Liver (tissue), 9 donors: ENCODE data around the gene CDK19. TPM values are rescaled to one million over a fixed set of nuclear protein-coding genes. Genes with fewer than 3 reads are reported as not detected.

Experiments
- DNase-seq: peaks from one replicate; pipeline ENCODE4 v3.0.0-alpha.2; 2017; ENCODE audit warnings: low spot score
- H3K27ac ChIP-seq, 2 donors: one replicate each; pipeline ENCODE4 v1.7.0; 2013; ENCODE audit warnings: inconsistent platforms in 2 of 2, low read length in 2 of 2, control low read depth in 1 of 2, low read depth in 1 of 2, mild to moderate bottlenecking in 1 of 2
- H3K27me3 ChIP-seq, 4 donors: one replicate each; pipeline versions ENCODE4 v1.6.1 to v1.7.0; 2013; ENCODE audit warnings: low read length in 3 of 4, inconsistent platforms in 1 of 4, mild to moderate bottlenecking in 1 of 4, moderate library complexity in 1 of 4; ENCODE audit not compliant: control insufficient read depth in 4 of 4, insufficient read depth in 4 of 4
- H3K36me3 ChIP-seq, 4 donors: one replicate each; pipeline versions ENCODE4 v1.6.1 to v1.7.0; 2013; ENCODE audit warnings: low read length in 3 of 4, mild to moderate bottlenecking in 3 of 4, low read depth in 1 of 4, moderate library complexity in 1 of 4; ENCODE audit not compliant: control insufficient read depth in 4 of 4, insufficient read depth in 3 of 4
- H3K4me1 ChIP-seq, 4 donors: one replicate each; pipeline versions ENCODE4 v1.6.1 to v1.7.0; 2013; ENCODE audit warnings: low read length in 3 of 4, mild to moderate bottlenecking in 3 of 4, moderate library complexity in 1 of 4; ENCODE audit not compliant: control insufficient read depth in 4 of 4, insufficient read depth in 4 of 4
- H3K4me3 ChIP-seq, 3 donors: one replicate each; pipeline versions ENCODE4 v1.6.1 to v1.7.0; 2013; ENCODE audit warnings: low read length in 3 of 3, control low read depth in 1 of 3, low read depth in 1 of 3, mild to moderate bottlenecking in 1 of 3
- H3K9ac ChIP-seq, 2 donors: one replicate each; pipeline ENCODE4 v1.7.0; 2013; ENCODE audit warnings: low read length in 2 of 2, mild to moderate bottlenecking in 2 of 2, moderate library complexity in 2 of 2, control low read depth in 1 of 2, low read depth in 1 of 2
- H3K9me3 ChIP-seq, 4 donors: one replicate each; pipeline versions ENCODE4 v1.6.1 to v1.7.0; 2013; ENCODE audit warnings: low read length in 3 of 4; ENCODE audit not compliant: control insufficient read depth in 4 of 4
- EGR1 ChIP-seq, 2 donors: IDR thresholded peaks; 2 replicates each; pipeline ENCODE4 v1.6.1; 2016 to 2018; ENCODE audit warnings: antibody characterized with exemption in 2 of 2, low read depth in 2 of 2
- FOXA1 ChIP-seq: IDR thresholded peaks from 2 replicates; pipeline ENCODE4 v1.6.1; 2016; ENCODE audit warnings: antibody characterized with exemption
- FOXA2 ChIP-seq: IDR thresholded peaks from 2 replicates; pipeline ENCODE4 v1.6.1; 2016; ENCODE audit warnings: antibody characterized with exemption
- GABPA ChIP-seq, 2 donors: IDR thresholded peaks in 1 of 2; conservative IDR thresholded peaks in 1 of 2; 2 replicates each; pipeline ENCODE4 v1.6.1; 2016; ENCODE audit warnings: antibody characterized with exemption in 2 of 2, mild to moderate bottlenecking in 1 of 2, moderate library complexity in 1 of 2
- HNF4A ChIP-seq, 2 donors: conservative IDR thresholded peaks; 2 replicates each; pipeline ENCODE4 v1.6.1; 2016; ENCODE audit warnings: antibody characterized with exemption in 2 of 2, mild to moderate bottlenecking in 2 of 2
- HNF4G ChIP-seq: IDR thresholded peaks from 2 replicates; pipeline ENCODE4 v1.6.1; 2016; ENCODE audit warnings: antibody characterized with exemption
- JUND ChIP-seq, 2 donors: IDR thresholded peaks; 2 replicates each; pipeline ENCODE4 v1.6.1; 2016; ENCODE audit warnings: antibody characterized with exemption in 2 of 2
- NR2F2 ChIP-seq: IDR thresholded peaks from 2 replicates; pipeline ENCODE4 v1.6.1; 2016; ENCODE audit warnings: antibody characterized with exemption
- RAD21 ChIP-seq, 2 donors: IDR thresholded peaks; 2 replicates each; pipeline ENCODE4 v1.6.1; 2016; ENCODE audit warnings: antibody characterized with exemption in 2 of 2, mild to moderate bottlenecking in 2 of 2
- RXRA ChIP-seq, 2 donors: IDR thresholded peaks; 2 replicates each; pipeline ENCODE4 v1.6.1; 2017 to 2018; ENCODE audit warnings: antibody characterized with exemption in 2 of 2, mild to moderate bottlenecking in 1 of 2
- SP1 ChIP-seq: IDR thresholded peaks from 2 replicates; pipeline ENCODE4 v1.6.1; 2018; ENCODE audit warnings: antibody characterized with exemption, mild to moderate bottlenecking
- TAF1 ChIP-seq: conservative IDR thresholded peaks from 2 replicates; pipeline ENCODE4 v1.6.1; 2016; ENCODE audit warnings: antibody characterized with exemption, mild to moderate bottlenecking
- YY1 ChIP-seq: IDR thresholded peaks from 2 replicates; pipeline ENCODE4 v1.6.1; 2016; ENCODE audit warnings: antibody characterized with exemption, mild to moderate bottlenecking
- WGBS: extraction: QIAGEN DNeasy Blood & Tissue Kit; methylation state at CpG from one replicate; pipeline ENCODE4 v1.1.7; 2013; 5-methylcytosine and 5-hydroxymethylcytosine counted together
- polyA plus RNA-seq, 2 donors: library from polyadenylated mRNA; stranded (reverse) in 1 of 2; unstranded in 1 of 2; fragments of 200-250 nt in 1 of 2; fragments of >200 nt in 1 of 2; fragmentation: Nextera tagmentation in 1 of 2; extraction: Ambion mirVana in 1 of 2; gene quantifications; one replicate each; pipeline versions ENCODE4 v1.2.1 to v1.2.3, GENCODE V29; 2013 to 2015
- total RNA-seq, 2 donors: library from RNA; depleted of rRNA; stranded (reverse); fragments of >200 nt; gene quantifications; one replicate each; pipeline ENCODE4 v1.2.3, GENCODE V29; 2014
- TF ChIP-seq, protein P1 (sequence below): IDR thresholded peaks from 2 replicates; pipeline ENCODE4 v1.6.1; 2016; ENCODE audit warnings: antibody characterized with exemption, mild to moderate bottlenecking
- TF ChIP-seq, protein P2 (sequence below): IDR thresholded peaks from 2 replicates; pipeline ENCODE4 v1.6.1; 2016; ENCODE audit warnings: antibody characterized with exemption
- TF ChIP-seq, protein P3 (sequence below): fragments of 150-350 bp; IDR thresholded peaks from 2 replicates; pipeline ENCODE4 v1.5.1; 2017; ENCODE audit warnings: improper control_type of control experiment, low read depth, low read length; ENCODE audit not compliant: missing input control
- TF ChIP-seq, protein P4 (sequence below): IDR thresholded peaks from 2 replicates; pipeline ENCODE4 v1.6.1; 2016; ENCODE audit warnings: antibody characterized with exemption
- TF ChIP-seq, protein P5 (sequence below): IDR thresholded peaks from 2 replicates; pipeline ENCODE4 v1.6.1; 2016; ENCODE audit warnings: antibody characterized with exemption
- donor health status: healthy.
- donor health status: healthy.
- donor health status: healthy.
- donor health status: healthy.
- donor health status: healthy.

The CDK19 gene
- total and polyA plus RNA-seq, 4 donors: 1.8 to 7.6 (median 3.9) TPM

DNA sequence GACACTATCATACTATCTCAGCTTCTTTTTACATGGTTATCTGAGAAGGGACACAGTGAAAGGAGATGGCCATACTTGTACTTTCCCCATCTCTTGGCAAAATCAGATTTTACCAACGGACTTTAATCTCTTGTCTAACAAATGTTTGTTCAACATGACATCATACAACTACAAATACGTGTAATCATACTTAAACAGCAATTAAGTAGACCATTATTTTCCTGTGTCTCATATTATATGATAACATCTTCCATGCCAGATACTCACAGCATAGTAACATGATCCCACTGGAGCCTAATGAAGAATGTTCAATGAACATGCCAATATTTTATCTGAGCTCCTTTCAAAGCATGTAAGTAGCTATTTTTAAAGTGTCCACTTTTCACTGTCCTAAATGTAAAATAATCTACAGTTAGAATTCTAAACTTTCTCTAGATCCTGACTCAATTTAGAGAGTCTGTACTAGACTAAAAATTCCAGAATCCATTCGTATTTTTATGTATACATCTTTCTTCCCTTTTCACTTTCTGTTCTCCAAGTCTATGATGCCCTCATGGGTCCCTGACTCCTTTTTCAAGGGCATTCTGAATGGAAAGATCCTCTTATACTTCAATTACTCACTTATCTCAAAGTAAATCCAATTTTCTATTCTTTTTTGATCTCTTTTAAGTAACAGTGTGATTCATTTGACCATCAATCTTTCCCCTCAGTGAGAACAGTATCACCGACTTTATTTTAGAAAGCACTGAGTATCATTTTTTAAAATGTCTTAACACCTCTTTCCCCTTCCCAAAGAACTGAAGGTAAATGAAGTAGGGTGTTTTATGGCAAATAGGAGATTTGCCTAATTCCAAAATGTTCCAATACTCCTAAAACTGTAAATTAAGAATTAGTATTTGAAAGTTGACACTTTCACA lies 133.5 kb downstream of the CDK19 start:
- no peak for DNase-seq
- Histone ChIP-seq H3K4me3 (no peak overlapping the region), H3K4me1 (peaks cover 1 to 9% (median 9%) of the 10 kb centered on the region in 4 donors), H3K27me3 (no peaks in the 10 kb centered on the region), H3K9me3 (no peaks in the 10 kb centered on the region), H3K27ac (peak overlapping the region; percentile 58 to 90), H3K9ac (peak overlapping the region; percentile 45 to 64), H3K36me3 (no peaks in the 10 kb centered on the region)
- 27% methylated on average over 4 of the region's 4 CpGs for WGBS
- TF ChIP-seq, protein P1, sequence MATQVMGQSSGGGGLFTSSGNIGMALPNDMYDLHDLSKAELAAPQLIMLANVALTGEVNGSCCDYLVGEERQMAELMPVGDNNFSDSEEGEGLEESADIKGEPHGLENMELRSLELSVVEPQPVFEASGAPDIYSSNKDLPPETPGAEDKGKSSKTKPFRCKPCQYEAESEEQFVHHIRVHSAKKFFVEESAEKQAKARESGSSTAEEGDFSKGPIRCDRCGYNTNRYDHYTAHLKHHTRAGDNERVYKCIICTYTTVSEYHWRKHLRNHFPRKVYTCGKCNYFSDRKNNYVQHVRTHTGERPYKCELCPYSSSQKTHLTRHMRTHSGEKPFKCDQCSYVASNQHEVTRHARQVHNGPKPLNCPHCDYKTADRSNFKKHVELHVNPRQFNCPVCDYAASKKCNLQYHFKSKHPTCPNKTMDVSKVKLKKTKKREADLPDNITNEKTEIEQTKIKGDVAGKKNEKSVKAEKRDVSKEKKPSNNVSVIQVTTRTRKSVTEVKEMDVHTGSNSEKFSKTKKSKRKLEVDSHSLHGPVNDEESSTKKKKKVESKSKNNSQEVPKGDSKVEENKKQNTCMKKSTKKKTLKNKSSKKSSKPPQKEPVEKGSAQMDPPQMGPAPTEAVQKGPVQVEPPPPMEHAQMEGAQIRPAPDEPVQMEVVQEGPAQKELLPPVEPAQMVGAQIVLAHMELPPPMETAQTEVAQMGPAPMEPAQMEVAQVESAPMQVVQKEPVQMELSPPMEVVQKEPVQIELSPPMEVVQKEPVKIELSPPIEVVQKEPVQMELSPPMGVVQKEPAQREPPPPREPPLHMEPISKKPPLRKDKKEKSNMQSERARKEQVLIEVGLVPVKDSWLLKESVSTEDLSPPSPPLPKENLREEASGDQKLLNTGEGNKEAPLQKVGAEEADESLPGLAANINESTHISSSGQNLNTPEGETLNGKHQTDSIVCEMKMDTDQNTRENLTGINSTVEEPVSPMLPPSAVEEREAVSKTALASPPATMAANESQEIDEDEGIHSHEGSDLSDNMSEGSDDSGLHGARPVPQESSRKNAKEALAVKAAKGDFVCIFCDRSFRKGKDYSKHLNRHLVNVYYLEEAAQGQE: peak; percentile 11
- TF ChIP-seq, protein P2, sequence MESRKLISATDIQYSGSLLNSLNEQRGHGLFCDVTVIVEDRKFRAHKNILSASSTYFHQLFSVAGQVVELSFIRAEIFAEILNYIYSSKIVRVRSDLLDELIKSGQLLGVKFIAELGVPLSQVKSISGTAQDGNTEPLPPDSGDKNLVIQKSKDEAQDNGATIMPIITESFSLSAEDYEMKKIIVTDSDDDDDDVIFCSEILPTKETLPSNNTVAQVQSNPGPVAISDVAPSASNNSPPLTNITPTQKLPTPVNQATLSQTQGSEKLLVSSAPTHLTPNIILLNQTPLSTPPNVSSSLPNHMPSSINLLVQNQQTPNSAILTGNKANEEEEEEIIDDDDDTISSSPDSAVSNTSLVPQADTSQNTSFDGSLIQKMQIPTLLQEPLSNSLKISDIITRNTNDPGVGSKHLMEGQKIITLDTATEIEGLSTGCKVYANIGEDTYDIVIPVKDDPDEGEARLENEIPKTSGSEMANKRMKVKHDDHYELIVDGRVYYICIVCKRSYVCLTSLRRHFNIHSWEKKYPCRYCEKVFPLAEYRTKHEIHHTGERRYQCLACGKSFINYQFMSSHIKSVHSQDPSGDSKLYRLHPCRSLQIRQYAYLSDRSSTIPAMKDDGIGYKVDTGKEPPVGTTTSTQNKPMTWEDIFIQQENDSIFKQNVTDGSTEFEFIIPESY: no peak
- TF ChIP-seq RXRA (IDR thresholded peaks at IDR 0.05) (peak; percentile 41 to 46), HNF4G (peak; percentile 79), FOXA1 (no peak), TAF1 (no peak), RAD21 (IDR thresholded peaks at IDR 0.05) (peak; percentile 16 to 52), GABPA (IDR thresholded peaks at IDR 0.05 in 1 of 2, conservative IDR thresholded peaks at IDR 0.05 in 1 of 2) (no peak), FOXA2 (peak; percentile 39), JUND (IDR thresholded peaks at IDR 0.05) (peak; percentile 85 to 90), HNF4A (conservative IDR thresholded peaks at IDR 0.05) (peak; percentile 93), YY1 (peak; percentile 92), EGR1 (IDR thresholded peaks at IDR 0.05; ENCODE audit: low read depth in 2 of 2) (no peak), SP1 (peak; percentile 78), NR2F2 (no peak)
- TF ChIP-seq, protein P3, sequence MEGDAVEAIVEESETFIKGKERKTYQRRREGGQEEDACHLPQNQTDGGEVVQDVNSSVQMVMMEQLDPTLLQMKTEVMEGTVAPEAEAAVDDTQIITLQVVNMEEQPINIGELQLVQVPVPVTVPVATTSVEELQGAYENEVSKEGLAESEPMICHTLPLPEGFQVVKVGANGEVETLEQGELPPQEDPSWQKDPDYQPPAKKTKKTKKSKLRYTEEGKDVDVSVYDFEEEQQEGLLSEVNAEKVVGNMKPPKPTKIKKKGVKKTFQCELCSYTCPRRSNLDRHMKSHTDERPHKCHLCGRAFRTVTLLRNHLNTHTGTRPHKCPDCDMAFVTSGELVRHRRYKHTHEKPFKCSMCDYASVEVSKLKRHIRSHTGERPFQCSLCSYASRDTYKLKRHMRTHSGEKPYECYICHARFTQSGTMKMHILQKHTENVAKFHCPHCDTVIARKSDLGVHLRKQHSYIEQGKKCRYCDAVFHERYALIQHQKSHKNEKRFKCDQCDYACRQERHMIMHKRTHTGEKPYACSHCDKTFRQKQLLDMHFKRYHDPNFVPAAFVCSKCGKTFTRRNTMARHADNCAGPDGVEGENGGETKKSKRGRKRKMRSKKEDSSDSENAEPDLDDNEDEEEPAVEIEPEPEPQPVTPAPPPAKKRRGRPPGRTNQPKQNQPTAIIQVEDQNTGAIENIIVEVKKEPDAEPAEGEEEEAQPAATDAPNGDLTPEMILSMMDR: no peak
- TF ChIP-seq, protein P4, sequence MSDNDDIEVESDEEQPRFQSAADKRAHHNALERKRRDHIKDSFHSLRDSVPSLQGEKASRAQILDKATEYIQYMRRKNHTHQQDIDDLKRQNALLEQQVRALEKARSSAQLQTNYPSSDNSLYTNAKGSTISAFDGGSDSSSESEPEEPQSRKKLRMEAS: peak; percentile 13
- TF ChIP-seq, protein P5, sequence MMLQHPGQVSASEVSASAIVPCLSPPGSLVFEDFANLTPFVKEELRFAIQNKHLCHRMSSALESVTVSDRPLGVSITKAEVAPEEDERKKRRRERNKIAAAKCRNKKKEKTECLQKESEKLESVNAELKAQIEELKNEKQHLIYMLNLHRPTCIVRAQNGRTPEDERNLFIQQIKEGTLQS: peak; percentile 73
